ENCODE measurements around the gene SPPL2A. TPM values are rescaled to one million over a fixed set of nuclear protein-coding genes. Genes with fewer than 3 reads are reported as not detected.

The SPPL2A gene
- total and polyA plus RNA-seq, 9 of the 15 experiments (the other 6 are each of a cell fraction or from before 2014, with no cell fraction given), result 9.8 to 66.1 (median 38.0) TPM

GRCh38 chr15:50765195-50765967 lies at the start of gene SPPL2A (continued):
- TF ChIP-seq RBM22 (IDR thresholded peaks at IDR 0.05; ENCODE audit: low read depth, low read length, poor library complexity, severe bottlenecking) (peak; percentile 66), HBP1 (CRISPR knock-in tag; IDR thresholded peaks at IDR 0.05) (no peak), ZNF407 (IDR thresholded peaks at IDR 0.05; ENCODE audit: low read depth) (no peak), ZNF23 (CRISPR knock-in tag; IDR thresholded peaks at IDR 0.05) (no peak), L3MBTL2 (IDR thresholded peaks at IDR 0.05) (peak; percentile 67), STAT5B (CRISPR knock-in tag; IDR thresholded peaks at IDR 0.05) (no peak), SREBF2 (CRISPR knock-in tag; IDR thresholded peaks at IDR 0.05) (no peak), ZNF740 (CRISPR knock-in tag; IDR thresholded peaks at IDR 0.05) (no peak), ZNF740 (tag; IDR thresholded peaks at IDR 0.05) (no peak; a peak in 1 of 4 replicates), IRF1 (CRISPR knock-in tag; IDR thresholded peaks at IDR 0.05; ENCODE audit: borderline replicate concordance) (no peak), SAFB (IDR thresholded peaks at IDR 0.05; ENCODE audit: borderline replicate concordance, low read depth, low read length) (no peak), CTCF (IDR thresholded peaks at IDR 0.05 in 2 of 3, conservative IDR thresholded peaks at IDR 0.05 in 1 of 3; ENCODE audit: insufficient read depth in 2 of 3, low read depth in 1 of 3, low read length in 3 of 3) (no peak), NFRKB (IDR thresholded peaks at IDR 0.05; ENCODE audit: low read depth) (peak; percentile 19; the same call in 1 of the 2 replicates), ELF1 (tag; IDR thresholded peaks at IDR 0.05) (peak; percentile 97)
